HCT116 (cell line): Measurements from ENCODE around the gene ADCY1.
"Not testable (repeated sequence)": the region's sequence is repeated elsewhere in the genome, so short reads cannot be mapped to it uniquely, and the experiment has no call there.

Experiments used
- CEBPB ChIP-seq: IDR thresholded peaks from 2 replicates; pipeline ENCODE4 v1.6.1; 2012; ENCODE audit warnings: low read depth
- CTCF ChIP-seq, 3 experiments: fragments of 200-600 bp in 1 of 3; sonication (generic) in 1 of 3; IDR thresholded peaks in 2 of 3; conservative IDR thresholded peaks in 1 of 3; 2 replicates each; pipeline ENCODE4 v1.5.1; 2012 to 2017; ENCODE audit warnings: low read depth in 2 of 3, low read length in 2 of 3, antibody characterized with exemption in 1 of 3, borderline replicate concordance in 1 of 3, control low read depth in 1 of 3, mild to moderate bottlenecking in 1 of 3, mixed read lengths in 1 of 3, mixed run types in 1 of 3, moderate library complexity in 1 of 3; ENCODE audit not compliant: insufficient read depth in 1 of 3
- EZH2 ChIP-seq: fragments of 200-600 bp; sonication (generic); IDR thresholded peaks from 2 replicates; pipeline ENCODE4 v1.6.1; 2017; ENCODE audit warnings: antibody characterized with exemption, mixed run types
- EZH2phosphoT487 ChIP-seq: fragments of 200-600 bp; IDR thresholded peaks from 2 replicates; pipeline ENCODE4 v1.6.1; 2018; ENCODE audit warnings: antibody characterized with exemption, borderline replicate concordance
- FOSL1 ChIP-seq: IDR thresholded peaks from 2 replicates; pipeline ENCODE4 v1.6.1; 2012; ENCODE audit warnings: low read depth
- POLR2A ChIP-seq: IDR thresholded peaks from 2 replicates; pipeline ENCODE4 v1.7.0; 2011; ENCODE audit warnings: borderline replicate concordance; ENCODE audit not compliant: insufficient read depth, insufficient read length; ENCODE audit errors: extremely low read depth
- POLR2AphosphoS5 ChIP-seq: IDR thresholded peaks from 2 replicates; pipeline ENCODE4 v1.6.1; 2011; ENCODE audit warnings: mild to moderate bottlenecking, low read depth, low read length, moderate library complexity
- REST ChIP-seq: IDR thresholded peaks from 2 replicates; pipeline ENCODE4 v1.6.1; 2012; ENCODE audit warnings: low read depth
- SP1 ChIP-seq: IDR thresholded peaks from 2 replicates; pipeline ENCODE4 v1.6.1; 2012; ENCODE audit warnings: low read depth
- YY1 ChIP-seq: IDR thresholded peaks from 2 replicates; pipeline ENCODE4 v1.6.1; 2011; ENCODE audit warnings: low read length, low read depth, moderate library complexity, mild to moderate bottlenecking; ENCODE audit not compliant: insufficient replicate concordance; ENCODE audit errors: extremely low read depth
- ZBTB33 ChIP-seq: IDR thresholded peaks from 2 replicates; pipeline ENCODE4 v1.6.1; 2011; ENCODE audit warnings: mild to moderate bottlenecking, low read length, moderate library complexity; ENCODE audit not compliant: insufficient replicate concordance; ENCODE audit errors: extremely low read depth

GRCh38 chr7:45545105-45545710, 29.0 kb upstream of the ADCY1 start:
- not testable (repeated sequence) for TF ChIP-seq POLR2AphosphoS5; CTCF (IDR thresholded peaks at IDR 0.05 in 2 of 3, conservative IDR thresholded peaks at IDR 0.05 in 1 of 3; ENCODE audit: borderline replicate concordance in 1 of 3, insufficient read depth in 1 of 3, low read depth in 2 of 3, low read length in 2 of 3); POLR2A; EZH2phosphoT487; REST; SP1; FOSL1; EZH2; CEBPB; YY1; ZBTB33
